Hepatocyte (in vitro differentiated cells): ENCODE results near the gene PHF11. TPM values are rescaled to one million over a fixed set of nuclear protein-coding genes. Genes with fewer than 3 reads are reported as not detected.

Source experiments
- DNase-seq: peaks from one replicate; pipeline ENCODE4 v3.0.0-alpha.2; 2016; ENCODE audit warnings: low spot score
- H2AFZ ChIP-seq: fragments of 200-600 bp; sonication (generic); 2 replicates; pipeline ENCODE4 v1.6.0; 2016; ENCODE audit warnings: antibody characterized with exemption, mild to moderate bottlenecking
- H3K27ac ChIP-seq: fragments of 200-600 bp; sonication (generic); 2 replicates; pipeline ENCODE4 v1.5.1; 2016; ENCODE audit warnings: mild to moderate bottlenecking
- H3K27me3 ChIP-seq: fragments of 200-600 bp; sonication (generic); 2 replicates; pipeline ENCODE4 v1.6.1; 2016
- H3K36me3 ChIP-seq: fragments of 200-600 bp; sonication (generic); replicated peaks from 2 replicates; pipeline ENCODE4 v1.5.1; 2016; ENCODE audit warnings: low read depth; ENCODE audit not compliant: insufficient read depth
- H3K4me1 ChIP-seq: fragments of 200-600 bp; sonication (generic); 2 replicates; pipeline ENCODE4 v1.5.1; 2016; ENCODE audit warnings: mild to moderate bottlenecking, moderate library complexity; ENCODE audit not compliant: insufficient read depth
- H3K4me2 ChIP-seq: fragments of 200-600 bp; sonication (generic); 2 replicates; pipeline ENCODE4 v1.6.0; 2016
- H3K4me3 ChIP-seq: fragments of 200-600 bp; sonication (generic); 2 replicates; pipeline ENCODE4 v1.5.1; 2016; ENCODE audit warnings: mild to moderate bottlenecking
- H3K79me2 ChIP-seq: fragments of 200-600 bp; sonication (generic); 2 replicates; pipeline ENCODE4 v1.6.0; 2017; ENCODE audit warnings: mild to moderate bottlenecking
- H3K9me2 ChIP-seq: fragments of 200-600 bp; sonication (generic); replicated peaks from 2 replicates; pipeline ENCODE4 v1.6.0; 2017; ENCODE audit warnings: mild to moderate bottlenecking; ENCODE audit not compliant: insufficient read depth
- H3K9me3 ChIP-seq: fragments of 200-600 bp; sonication (generic); 2 replicates; pipeline ENCODE4 v1.5.1; 2016; ENCODE audit warnings: low read depth, mild to moderate bottlenecking
- H4K20me1 ChIP-seq: fragments of 200-600 bp; sonication (generic); 2 replicates; pipeline ENCODE4 v1.6.0; 2016; ENCODE audit warnings: mild to moderate bottlenecking; ENCODE audit not compliant: insufficient read depth, poor library complexity, severe bottlenecking
- CTCF ChIP-seq: fragments of 200-600 bp; sonication (generic); IDR thresholded peaks from 2 replicates; pipeline ENCODE4 v1.5.1; 2016; ENCODE audit warnings: antibody characterized with exemption, mild to moderate bottlenecking; ENCODE audit not compliant: poor library complexity
- EZH2 ChIP-seq: fragments of 200-600 bp; sonication (generic); IDR thresholded peaks from 2 replicates; pipeline ENCODE4 v1.6.1; 2016; ENCODE audit warnings: antibody characterized with exemption, mild to moderate bottlenecking, borderline replicate concordance
- EZH2phosphoT487 ChIP-seq: fragments of 200-600 bp; sonication (generic); IDR thresholded peaks from one replicate; pipeline ENCODE4 v1.6.1; 2018; ENCODE audit warnings: antibody characterized with exemption, mild to moderate bottlenecking, low read depth, moderate library complexity; ENCODE audit not compliant: unreplicated experiment, severe bottlenecking
- WGBS: methylation state at CpG from one replicate; pipeline ENCODE4 v1.1.6; 2016; ENCODE audit warnings: low lambda C conversion rate; ENCODE audit errors: missing lambda C conversion rate; 5-methylcytosine and 5-hydroxymethylcytosine counted together
- polyA plus RNA-seq: library from polyadenylated mRNA; unstranded; fragments of >200 nt; fragmentation: Nextera tagmentation; extraction: Ambion mirVana; gene quantifications from 2 replicates; pipeline ENCODE4 v1.2.1, GENCODE V29; 2016
- total RNA-seq: library from RNA; depleted of rRNA; stranded (reverse); fragments of >200 nt; gene quantifications from 2 replicates; pipeline ENCODE4 v1.2.3, GENCODE V29; 2014

The PHF11 gene
- total and polyA plus RNA-seq, 2 experiments from 2014 or later, result 14.4 to 17.7 TPM

- TF ChIP-seq CTCF (no peak), EZH2phosphoT487 (no peak), EZH2 (no peak)
These were observed 8.2 kb downstream of the PHF11 start for GRCh38 chr13:49503951-49504350.

GRCh38 chr13:49512578-49512977, 16.8 kb downstream of the PHF11 start:
- Histone ChIP-seq H2AFZ (no peak overlapping the region), H3K36me3 (no peaks in the 10 kb centered on the region), H3K27me3 (no peaks in the 10 kb centered on the region), H3K9me2 (no peaks in the 10 kb centered on the region), H3K79me2 (no peaks in the 10 kb centered on the region), H4K20me1 (no peaks in the 10 kb centered on the region), H3K27ac (no peak overlapping the region), H3K4me1 (no peaks in the 10 kb centered on the region), H3K9me3 (no peaks in the 10 kb centered on the region), H3K4me3 (no peak overlapping the region), H3K4me2 (no peak overlapping the region)
- 80% methylated on average over 2 of the region's 2 CpGs for WGBS
- no peak for TF ChIP-seq CTCF
- TF ChIP-seq EZH2, result no peak
- TF ChIP-seq EZH2phosphoT487, result no peak
- no peak for DNase-seq

More at GRCh38 chr13:49503951-49504350, 8.2 kb downstream of the PHF11 start:
- Histone ChIP-seq H2AFZ (no peak overlapping the region), H3K4me3 (no peak overlapping the region), H3K79me2 (no peaks in the 10 kb centered on the region), H3K27ac (no peak overlapping the region), H3K4me1 (no peaks in the 10 kb centered on the region), H3K27me3 (no peaks in the 10 kb centered on the region), H3K4me2 (no peak overlapping the region), H3K9me3 (no peaks in the 10 kb centered on the region), H3K9me2 (no peaks in the 10 kb centered on the region), H3K36me3 (no peaks in the 10 kb centered on the region), H4K20me1 (no peaks in the 10 kb centered on the region)
- DNase-seq, result no peak
- WGBS, result 94% methylated on average over 3 of the region's 3 CpGs

- H3K9me3 ChIP-seq, result no peaks in the 10 kb centered on the region
- DNase-seq, result no peak
- TF ChIP-seq EZH2phosphoT487 (no peak), EZH2 (no peak), CTCF (no peak)
- H4K20me1 ChIP-seq, result no peaks in the 10 kb centered on the region
- H2AFZ ChIP-seq, result no peak overlapping the region
- no peaks in the 10 kb centered on the region for H3K9me2 ChIP-seq
- no peak overlapping the region for H3K4me3 ChIP-seq
- no peaks in the 10 kb centered on the region for H3K4me1 ChIP-seq
- no peak overlapping the region for H3K27ac ChIP-seq
- WGBS, result 84% methylated on average over 5 of the region's 5 CpGs
- no peaks in the 10 kb centered on the region for H3K36me3 ChIP-seq
- H3K27me3 ChIP-seq, result no peaks in the 10 kb centered on the region
- no peaks in the 10 kb centered on the region for H3K79me2 ChIP-seq
- no peak overlapping the region for H3K4me2 ChIP-seq
These were observed 20.7 kb downstream of the PHF11 start for GRCh38 chr13:49516467-49516866.

- no peaks in the 10 kb centered on the region for H3K36me3 ChIP-seq
- 60% methylated on average over 6 of the region's 6 CpGs for WGBS
These were observed 21.7 kb downstream of the PHF11 start for GRCh38 chr13:49517461-49517860.

More at GRCh38 chr13:49517461-49517860, 21.7 kb downstream of the PHF11 start:
- Histone ChIP-seq H3K4me1 (no peaks in the 10 kb centered on the region), H3K4me2 (no peak overlapping the region), H3K9me2 (no peaks in the 10 kb centered on the region), H3K4me3 (no peak overlapping the region), H3K27ac (no peak overlapping the region), H3K9me3 (no peaks in the 10 kb centered on the region), H3K79me2 (no peaks in the 10 kb centered on the region), H3K27me3 (no peaks in the 10 kb centered on the region), H4K20me1 (no peaks in the 10 kb centered on the region), H2AFZ (no peak overlapping the region)
- peak; percentile 36 for DNase-seq
- TF ChIP-seq EZH2phosphoT487 (no peak), EZH2 (no peak), CTCF (peak; percentile 39)
